Activated T-cell treated with anti-CD3 and anti-CD28 coated beads for 4 hours (primary cell): ENCODE results near the gene STEAP3.

Experiments
- DNase-seq: peaks from one replicate; pipeline ENCODE4 v3.0.0-alpha.2; 2020

Gene STEAP3

DNA sequence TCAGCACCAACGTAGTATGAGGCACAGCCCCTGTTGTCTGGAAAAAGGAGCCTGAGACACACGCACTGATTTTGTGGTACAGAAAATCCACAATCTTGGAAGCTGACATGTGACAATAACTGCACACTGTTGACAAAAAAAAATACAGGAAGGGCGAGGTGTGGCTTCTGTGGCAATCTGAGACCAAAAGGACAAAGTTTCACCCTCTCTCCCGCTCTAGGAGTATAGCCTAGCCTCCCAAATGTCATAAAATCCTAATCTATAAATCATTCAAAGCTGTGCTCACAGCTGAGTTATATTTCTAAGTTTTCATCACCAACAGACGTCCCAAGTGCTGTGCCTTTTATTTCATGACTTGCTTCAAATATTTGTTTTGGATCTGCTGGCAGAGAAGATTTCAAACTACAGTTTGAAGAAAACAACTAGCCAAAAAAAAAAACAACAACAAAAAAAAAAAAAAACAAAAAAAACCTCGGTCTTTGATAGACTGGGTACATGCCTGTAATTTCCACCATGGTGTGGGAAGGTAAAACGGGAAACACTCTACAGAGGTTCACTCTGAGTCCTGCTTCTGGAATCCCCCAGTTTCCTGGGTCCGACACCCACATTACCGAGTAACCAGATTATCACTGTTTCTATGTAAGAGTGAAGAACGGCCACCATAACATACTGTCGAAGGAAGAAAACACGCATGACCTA is 82.0 kb downstream of the STEAP3 start:
- no peak for DNase-seq

- no peak for DNase-seq
Observed at GRCh38 chr2:119306196-119306590, 82.6 kb downstream of the STEAP3 start.

GRCh38 chr2:119307419-119308140 is 83.9 kb downstream of the STEAP3 start:
- no peak for DNase-seq

DNA sequence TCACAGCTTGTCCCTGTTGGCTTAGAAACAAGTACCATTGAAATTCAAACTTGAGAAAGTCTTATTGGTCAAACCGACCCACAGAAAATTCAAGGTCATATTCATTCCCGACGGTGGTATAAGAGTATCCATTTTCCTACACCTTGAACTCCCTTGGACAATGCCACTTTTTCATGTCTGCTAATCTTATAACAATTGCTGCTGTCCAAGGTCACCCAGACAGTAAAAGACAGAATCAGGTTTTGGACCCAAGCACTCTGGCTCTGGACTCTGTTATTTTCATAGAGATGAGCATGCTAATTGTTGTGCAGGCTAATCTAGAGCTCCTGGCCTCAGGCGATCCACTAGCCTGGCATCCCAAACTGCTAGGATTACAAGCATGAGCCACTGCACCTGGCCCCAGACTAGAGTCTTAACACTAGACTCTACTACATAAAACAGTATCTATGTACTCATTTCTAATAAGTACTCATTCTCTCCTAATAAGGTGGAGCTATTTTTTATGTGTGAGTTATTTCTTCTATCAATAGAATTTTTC is 85.2 kb downstream of the STEAP3 start:
- no peak for DNase-seq

GRCh38 chr2:119311371-119311770 is 87.7 kb downstream of the STEAP3 start:
- no peak for DNase-seq

GRCh38 chr2:119311831-119312230 is 88.2 kb downstream of the STEAP3 start:
- DNase-seq = no peak
